Stomach (tissue), 4 donors: ENCODE results near the gene SLC28A1.

Experiments used
- CTCF ChIP-seq, 7 experiments: fragments of 450-650 bp in 4 of 7; fragments of 200-600 bp in 3 of 7; sonication (generic) in 3 of 7; IDR thresholded peaks; one replicate each; pipeline ENCODE4 v1.5.1; 2016 to 2019; ENCODE audit warnings: antibody characterized with exemption in 7 of 7, control low read depth in 2 of 7, mild to moderate bottlenecking in 1 of 7
- POLR2A ChIP-seq, 4 donors: fragments of 450-650 bp; IDR thresholded peaks; one replicate each; pipeline ENCODE4 v1.6.1; 2016; ENCODE audit warnings: antibody characterized with exemption in 4 of 4, control low read depth in 2 of 4, mild to moderate bottlenecking in 1 of 4, moderate library complexity in 1 of 4
- POLR2AphosphoS5 ChIP-seq, 3 donors: sonication (generic); formaldehyde crosslinking; IDR thresholded peaks; one replicate each; pipeline ENCODE4 v1.6.1; 2016; ENCODE audit warnings: antibody characterized with exemption in 3 of 3

GRCh38 chr15:84835661-84836337 lies 48.7 kb upstream of the SLC28A1 start:
- TF ChIP-seq CTCF (IDR thresholded peaks at IDR 0.05) (no peak), POLR2A (IDR thresholded peaks at IDR 0.05) (no peak), POLR2AphosphoS5 (IDR thresholded peaks at IDR 0.05) (no peak)
